A673 (cell line): ENCODE results near the gene DMD.

Source experiments
- CTCF ChIP-seq: fragments of 300-800, 200-600 bp; sonication (generic); conservative IDR thresholded peaks from 2 replicates; pipeline ENCODE4 v1.5.1; 2017; ENCODE audit warnings: low read depth, mild to moderate bottlenecking, antibody characterized with exemption, low read length, moderate library complexity, mixed read lengths
- EZH2 ChIP-seq: fragments of 200-600 bp; sonication (generic); IDR thresholded peaks from 2 replicates; pipeline ENCODE4 v1.6.1; 2017; ENCODE audit warnings: borderline replicate concordance, low read depth, mild to moderate bottlenecking, mixed read lengths, antibody characterized with exemption, low read length; ENCODE audit not compliant: poor library complexity, severe bottlenecking

- TF ChIP-seq EZH2 (no peak), CTCF (no peak)
Observed at GRCh38 chrX:31921236-31921635, 1290.1 kb downstream of the DMD start.
